Measurements from ENCODE around the gene DACT3. TPM values are rescaled to one million over a fixed set of nuclear protein-coding genes. Genes with fewer than 3 reads are reported as not detected.

DACT3 gene
- total and polyA plus RNA-seq, 2 experiments from 2014 or later = 0.78 to 2.6 TPM

DNA sequence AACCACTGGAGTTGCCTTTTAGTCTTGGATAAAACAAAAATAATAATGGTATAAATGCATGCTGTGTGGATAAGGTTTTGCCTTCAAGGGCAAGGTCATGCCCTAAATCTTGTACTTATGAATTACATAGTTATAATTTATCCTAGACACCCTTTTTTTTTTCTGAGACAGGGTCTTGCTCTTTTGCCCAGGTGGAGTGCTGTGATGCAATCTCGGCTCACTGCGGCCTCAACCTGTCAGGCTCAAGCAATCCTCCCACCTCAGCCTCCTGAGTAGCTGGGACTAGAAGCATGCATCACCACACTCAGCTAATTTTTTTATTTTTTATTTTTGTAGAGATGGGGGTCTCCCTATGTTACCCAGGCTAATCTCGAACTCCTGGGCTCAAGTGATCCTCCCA lies 7.7 kb upstream of the DACT3 start (continued):
- TF ChIP-seq ZNF462 (CRISPR knock-in tag; IDR thresholded peaks at IDR 0.05) (no peak), CTCF (conservative IDR thresholded peaks at IDR 0.05; ENCODE audit: low read depth in 2 of 2) (no peak), JUNB (IDR thresholded peaks at IDR 0.05; ENCODE audit: unreplicated experiment) (no peak), CREB1 (CRISPR knock-in tag; IDR thresholded peaks at IDR 0.05; ENCODE audit: low read depth) (no peak)

- no peaks in the 10 kb centered on the region for H3K79me2 ChIP-seq (replicated peaks; ENCODE audit: insufficient read depth)
- Mint-ChIP-seq H3K36me3 (ENCODE audit: low read depth) (no peaks in the 10 kb centered on the region; the same call in 2 of the 3 replicates), H3K27me3 (ENCODE audit: insufficient read depth, low read depth, poor library complexity) (peaks cover 14% of the 10 kb centered on the region), H3K4me3 (no peak overlapping the region), H3K27ac (no peak overlapping the region), H3K9me3 (no peaks in the 10 kb centered on the region; the same call in 1 of the 3 replicates), H3K4me1 (peaks cover 11% of the 10 kb centered on the region)
- no peaks in the 10 kb centered on the region for H3K36me3 ChIP-seq (ENCODE audit: insufficient read depth)
- H3K27me3 ChIP-seq (ENCODE audit: insufficient read depth) = peaks cover 4% of the 10 kb centered on the region
- H3F3A ChIP-seq (replicated peaks; ENCODE audit: low read depth) = peaks cover 3% of the 10 kb centered on the region
- H3K4me2 ChIP-seq = no peak overlapping the region
- H3K9me2 ChIP-seq (ENCODE audit: insufficient read depth) = no peaks in the 10 kb centered on the region
- no peak overlapping the region for H2AFZ ChIP-seq
- no peak for DNase-seq (ENCODE audit: low spot score)
- peaks cover 7% of the 10 kb centered on the region; the same call in 1 of the 2 replicates for H3K4me1 ChIP-seq (ENCODE audit: insufficient read depth)
- no peak overlapping the region for H3K27ac ChIP-seq (ENCODE audit: low read depth)
- no peak overlapping the region for H3K4me3 ChIP-seq
- no peaks in the 10 kb centered on the region for H4K20me1 ChIP-seq (replicated peaks; ENCODE audit: insufficient read depth)
- ATAC-seq = no peak
- TF ChIP-seq, protein P1, sequence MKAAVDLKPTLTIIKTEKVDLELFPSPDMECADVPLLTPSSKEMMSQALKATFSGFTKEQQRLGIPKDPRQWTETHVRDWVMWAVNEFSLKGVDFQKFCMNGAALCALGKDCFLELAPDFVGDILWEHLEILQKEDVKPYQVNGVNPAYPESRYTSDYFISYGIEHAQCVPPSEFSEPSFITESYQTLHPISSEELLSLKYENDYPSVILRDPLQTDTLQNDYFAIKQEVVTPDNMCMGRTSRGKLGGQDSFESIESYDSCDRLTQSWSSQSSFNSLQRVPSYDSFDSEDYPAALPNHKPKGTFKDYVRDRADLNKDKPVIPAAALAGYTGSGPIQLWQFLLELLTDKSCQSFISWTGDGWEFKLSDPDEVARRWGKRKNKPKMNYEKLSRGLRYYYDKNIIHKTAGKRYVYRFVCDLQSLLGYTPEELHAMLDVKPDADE (IDR thresholded peaks at IDR 0.05) = no peak
- TF ChIP-seq, protein P2, sequence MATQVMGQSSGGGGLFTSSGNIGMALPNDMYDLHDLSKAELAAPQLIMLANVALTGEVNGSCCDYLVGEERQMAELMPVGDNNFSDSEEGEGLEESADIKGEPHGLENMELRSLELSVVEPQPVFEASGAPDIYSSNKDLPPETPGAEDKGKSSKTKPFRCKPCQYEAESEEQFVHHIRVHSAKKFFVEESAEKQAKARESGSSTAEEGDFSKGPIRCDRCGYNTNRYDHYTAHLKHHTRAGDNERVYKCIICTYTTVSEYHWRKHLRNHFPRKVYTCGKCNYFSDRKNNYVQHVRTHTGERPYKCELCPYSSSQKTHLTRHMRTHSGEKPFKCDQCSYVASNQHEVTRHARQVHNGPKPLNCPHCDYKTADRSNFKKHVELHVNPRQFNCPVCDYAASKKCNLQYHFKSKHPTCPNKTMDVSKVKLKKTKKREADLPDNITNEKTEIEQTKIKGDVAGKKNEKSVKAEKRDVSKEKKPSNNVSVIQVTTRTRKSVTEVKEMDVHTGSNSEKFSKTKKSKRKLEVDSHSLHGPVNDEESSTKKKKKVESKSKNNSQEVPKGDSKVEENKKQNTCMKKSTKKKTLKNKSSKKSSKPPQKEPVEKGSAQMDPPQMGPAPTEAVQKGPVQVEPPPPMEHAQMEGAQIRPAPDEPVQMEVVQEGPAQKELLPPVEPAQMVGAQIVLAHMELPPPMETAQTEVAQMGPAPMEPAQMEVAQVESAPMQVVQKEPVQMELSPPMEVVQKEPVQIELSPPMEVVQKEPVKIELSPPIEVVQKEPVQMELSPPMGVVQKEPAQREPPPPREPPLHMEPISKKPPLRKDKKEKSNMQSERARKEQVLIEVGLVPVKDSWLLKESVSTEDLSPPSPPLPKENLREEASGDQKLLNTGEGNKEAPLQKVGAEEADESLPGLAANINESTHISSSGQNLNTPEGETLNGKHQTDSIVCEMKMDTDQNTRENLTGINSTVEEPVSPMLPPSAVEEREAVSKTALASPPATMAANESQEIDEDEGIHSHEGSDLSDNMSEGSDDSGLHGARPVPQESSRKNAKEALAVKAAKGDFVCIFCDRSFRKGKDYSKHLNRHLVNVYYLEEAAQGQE (IDR thresholded peaks at IDR 0.05; ENCODE audit: unreplicated experiment) = no peak
- no peak for TF ChIP-seq ZNF114 (CRISPR knock-in tag; IDR thresholded peaks at IDR 0.05)
Measured at GRCh38 chr19:46665072-46665471, 4.1 kb upstream of the DACT3 start.

All from GM23338 (cell line).